NCI-H2107 treated with DMSO at 0.1 percent for 48 hours (cell line): ENCODE results near the gene SLC16A14.
"Not testable (repeated sequence)": the region's sequence is repeated elsewhere in the genome, so short reads cannot be mapped to it uniquely, and the experiment has no call there.

Experiments
- DNase-seq: peaks from one replicate; lab custom pipeline; 2025; ENCODE audit not compliant: unreplicated experiment; lab: John Stamatoyannopoulos, UW

Gene SLC16A14, protein sequence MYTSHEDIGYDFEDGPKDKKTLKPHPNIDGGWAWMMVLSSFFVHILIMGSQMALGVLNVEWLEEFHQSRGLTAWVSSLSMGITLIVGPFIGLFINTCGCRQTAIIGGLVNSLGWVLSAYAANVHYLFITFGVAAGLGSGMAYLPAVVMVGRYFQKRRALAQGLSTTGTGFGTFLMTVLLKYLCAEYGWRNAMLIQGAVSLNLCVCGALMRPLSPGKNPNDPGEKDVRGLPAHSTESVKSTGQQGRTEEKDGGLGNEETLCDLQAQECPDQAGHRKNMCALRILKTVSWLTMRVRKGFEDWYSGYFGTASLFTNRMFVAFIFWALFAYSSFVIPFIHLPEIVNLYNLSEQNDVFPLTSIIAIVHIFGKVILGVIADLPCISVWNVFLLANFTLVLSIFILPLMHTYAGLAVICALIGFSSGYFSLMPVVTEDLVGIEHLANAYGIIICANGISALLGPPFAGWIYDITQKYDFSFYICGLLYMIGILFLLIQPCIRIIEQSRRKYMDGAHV

DNA sequence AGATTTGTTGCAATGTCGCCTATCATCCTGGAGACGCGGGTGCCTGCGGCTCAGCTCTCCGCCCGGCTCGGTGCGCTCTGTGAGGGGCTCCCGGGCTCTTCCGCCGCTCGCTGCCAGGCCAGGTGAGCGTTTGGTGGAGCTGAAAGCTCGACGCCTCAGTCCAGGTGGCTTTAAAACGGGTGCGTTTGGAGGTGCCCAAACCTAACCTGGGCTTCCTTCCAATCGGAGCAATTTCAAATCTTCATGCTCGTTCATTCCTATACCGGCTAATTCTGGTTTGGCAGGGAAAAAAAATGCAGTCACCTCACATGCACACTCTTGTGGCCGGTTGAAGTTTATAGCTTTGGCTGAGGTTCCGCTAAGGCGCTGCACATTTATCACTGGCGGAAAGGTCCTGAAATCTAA lies at the start of gene SLC16A14:
SLC16A14 (minus strand) TSS at position 274 of the 405 bp plus-strand sequence. CDS start 9,572 bp downstream, outside the sequence.
- DNase-seq, result peak; percentile 75

DNA sequence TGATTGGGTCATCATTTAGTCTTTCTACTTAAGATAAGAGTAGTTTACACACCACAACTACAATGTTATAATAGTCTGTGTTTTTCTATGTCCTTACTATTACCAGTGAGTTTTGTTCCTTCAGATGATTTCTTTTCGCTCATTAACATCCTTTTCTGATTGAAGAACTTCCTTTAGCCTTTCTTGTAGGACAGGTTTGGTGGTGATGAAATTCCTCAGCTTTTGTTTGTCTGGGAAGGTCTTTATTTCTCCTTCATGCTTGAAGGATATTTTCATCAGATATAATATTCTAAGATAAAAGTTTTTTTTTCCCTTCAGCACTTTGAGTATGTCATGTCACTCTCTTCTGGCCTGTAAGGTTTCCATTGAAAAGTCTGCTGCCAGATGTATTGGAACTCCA lies 38.0 kb upstream of the SLC16A14 start:
- DNase-seq, result no peak

DNA sequence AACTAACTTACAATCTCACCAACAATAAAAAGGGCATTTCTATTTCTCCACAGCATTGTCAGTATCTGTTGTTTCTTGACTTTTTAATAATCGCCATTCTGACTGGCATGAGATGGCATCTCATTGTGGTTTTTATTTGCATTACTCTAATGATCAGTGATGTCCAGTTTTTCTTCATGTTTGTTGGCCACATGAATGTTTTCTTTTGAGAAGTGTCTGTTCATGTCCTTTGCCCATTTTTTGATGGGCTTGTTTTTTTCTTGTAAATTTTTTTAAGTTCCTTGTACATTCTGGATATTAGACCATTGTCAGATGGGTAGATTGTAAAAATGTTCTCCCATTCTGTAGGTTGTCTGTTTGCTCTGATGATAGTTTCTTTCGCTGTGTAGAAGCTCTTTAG lies 33.2 kb upstream of the SLC16A14 start:
- not testable (repeated sequence) for DNase-seq

DNA sequence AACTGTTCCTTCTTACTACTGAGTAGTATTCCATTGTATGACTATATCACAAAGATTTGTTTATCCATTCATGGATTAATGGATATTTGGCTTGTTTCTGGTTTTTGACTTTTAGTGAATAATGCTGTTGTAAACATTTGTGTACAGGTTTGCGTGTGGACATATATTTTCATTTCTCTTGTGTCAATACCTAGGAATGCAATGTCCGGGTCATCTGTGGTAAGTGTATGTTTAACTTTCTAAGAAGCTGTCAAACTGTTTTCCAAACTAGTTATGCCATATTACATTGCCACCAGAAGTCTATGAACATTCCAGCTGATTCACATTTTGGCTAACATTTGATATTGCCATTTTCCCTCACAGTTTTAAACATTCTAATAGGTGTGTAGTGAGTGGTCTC lies 29.1 kb upstream of the SLC16A14 start:
- DNase-seq, result no peak

DNA sequence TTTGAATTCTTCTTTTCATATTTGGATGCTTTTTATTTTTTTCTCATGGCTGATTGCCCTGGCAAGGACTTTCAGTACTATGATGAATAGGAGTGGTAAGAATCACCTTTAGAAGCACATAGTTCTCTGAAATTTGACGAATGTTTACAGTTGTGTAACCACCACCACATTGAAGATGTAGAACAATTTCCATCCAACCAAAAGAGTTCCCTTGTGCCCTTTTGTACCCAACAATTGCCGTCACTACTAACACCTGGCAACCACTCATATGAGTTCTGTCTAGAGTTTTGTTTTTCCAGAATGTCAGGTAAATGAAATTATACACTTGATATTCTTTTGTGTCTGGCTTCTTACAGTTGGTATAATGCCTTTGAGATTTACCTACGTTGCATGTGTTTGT lies 28.7 kb upstream of the SLC16A14 start:
- peak; percentile 19 for DNase-seq

DNA sequence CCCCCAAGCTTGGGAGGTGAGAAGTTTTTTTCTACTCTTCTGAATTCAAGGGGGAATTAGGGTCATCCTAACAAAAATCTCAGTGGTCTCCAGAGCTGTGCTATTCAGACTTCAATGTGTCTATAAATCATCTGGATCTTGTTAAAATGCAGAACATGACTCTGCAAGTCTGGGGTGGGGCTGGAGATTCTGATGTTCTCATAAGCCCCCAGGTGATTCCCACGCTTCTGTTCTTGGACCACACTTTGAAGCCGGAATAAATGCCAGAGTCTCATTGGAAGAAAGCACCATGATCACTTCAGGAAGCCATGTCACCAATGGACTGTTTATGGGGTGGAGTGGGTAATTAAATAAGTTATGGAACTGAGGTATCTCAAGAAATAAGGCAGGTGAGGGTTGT lies 22.2 kb upstream of the SLC16A14 start:
- no peak for DNase-seq

DNA sequence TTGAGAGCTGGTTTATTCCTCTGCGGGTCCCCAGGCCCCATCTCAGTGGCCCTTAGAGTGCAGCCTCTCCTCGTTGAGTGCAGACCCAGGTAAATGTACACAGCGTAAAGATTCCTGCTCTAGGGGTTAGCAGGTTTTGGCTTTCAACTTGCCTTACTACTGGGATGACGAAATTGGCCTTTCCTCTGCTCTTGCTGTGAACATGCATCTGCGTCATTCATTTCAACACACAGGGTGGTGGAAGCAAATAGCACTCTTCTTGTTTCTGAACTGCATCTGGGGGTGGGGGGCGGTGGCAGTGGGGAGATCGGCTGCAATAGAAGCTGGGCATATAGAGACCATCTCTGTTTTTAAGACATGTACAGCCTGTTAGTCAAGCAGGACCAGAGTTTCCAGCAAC lies 16.5 kb upstream of the SLC16A14 start:
- DNase-seq, result no peak

DNA sequence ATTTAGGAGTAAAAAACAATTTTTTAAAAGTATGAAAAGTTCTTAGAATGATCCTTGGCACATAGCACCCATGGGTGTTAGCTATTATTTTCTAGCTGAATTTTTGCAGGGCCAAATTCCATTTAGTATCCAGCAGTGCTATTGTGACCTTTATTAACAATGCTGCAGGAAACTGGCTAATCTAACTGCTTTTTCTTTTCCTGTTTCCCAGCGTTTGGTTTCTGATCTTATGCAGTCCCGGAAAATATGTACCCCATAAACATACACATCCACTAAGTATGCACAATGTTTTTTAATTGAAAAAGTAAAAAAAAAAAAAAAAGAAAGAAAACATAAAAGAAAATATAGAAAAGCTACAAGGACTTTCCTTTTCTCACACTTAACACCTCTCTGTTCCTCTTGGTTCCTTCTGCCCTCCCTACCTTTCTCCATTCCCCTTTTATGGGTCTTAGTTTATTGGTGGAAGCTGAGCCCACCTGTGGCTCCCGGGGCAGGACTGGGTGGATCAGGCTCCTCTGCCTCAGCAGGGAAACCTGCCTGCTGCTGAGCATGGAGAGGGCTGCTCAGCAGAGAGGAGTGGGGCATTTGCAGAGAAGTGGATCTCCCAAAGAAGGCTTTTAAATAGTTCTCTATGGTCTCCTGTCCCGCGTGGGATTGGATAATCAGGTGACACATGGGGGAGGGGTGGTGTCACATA lies 9.3 kb upstream of the SLC16A14 start:
- no peak for DNase-seq

DNA sequence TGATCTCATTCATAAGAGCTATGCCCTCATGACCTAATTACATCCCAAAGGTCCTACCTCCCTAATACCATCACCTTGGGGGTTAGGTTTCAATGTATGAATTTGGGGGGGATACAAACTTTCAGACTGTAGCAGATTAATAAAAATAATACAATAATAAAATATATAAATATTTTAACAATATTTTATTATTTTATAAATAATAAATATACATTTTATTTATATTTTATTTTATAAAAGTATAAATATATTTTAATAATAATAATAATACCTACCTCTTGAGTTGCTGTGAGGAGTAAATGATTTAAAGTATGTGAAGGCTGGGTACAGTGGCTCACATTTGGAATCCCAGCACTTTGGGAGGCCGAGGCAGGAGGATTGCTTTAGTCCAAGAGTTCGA lies 8.1 kb upstream of the SLC16A14 start:
- no peak for DNase-seq

DNA sequence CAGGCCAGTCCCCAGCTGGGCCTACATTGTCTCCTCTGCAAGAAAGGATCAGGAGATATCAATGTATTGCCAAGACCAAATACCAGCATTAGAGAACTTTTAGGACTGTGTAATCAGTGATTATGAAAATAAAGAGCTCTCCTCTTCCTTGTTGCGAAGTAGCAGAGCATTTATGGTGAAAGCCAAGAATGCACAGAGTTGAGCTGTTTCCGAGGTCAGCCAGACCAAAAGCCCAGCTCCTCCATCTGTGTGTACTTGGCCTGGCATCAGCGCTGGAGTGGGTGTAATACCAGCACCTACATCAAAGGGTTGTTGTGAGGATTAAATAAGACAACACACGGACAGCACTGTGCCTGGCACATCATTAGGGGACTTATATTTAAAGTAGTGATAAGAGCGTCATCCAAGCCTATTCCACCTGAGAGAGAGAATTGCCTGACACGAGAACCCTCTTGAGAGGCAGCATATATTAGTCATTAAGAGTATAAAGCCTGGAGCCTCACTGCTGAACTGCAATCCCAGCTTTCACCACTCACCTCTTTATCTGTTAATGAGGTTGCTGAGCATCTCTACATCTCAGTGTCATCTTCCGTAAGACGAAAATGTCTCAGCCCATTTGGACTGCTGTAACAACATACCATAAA lies 7.4 kb upstream of the SLC16A14 start:
- DNase-seq, result no peak

DNA sequence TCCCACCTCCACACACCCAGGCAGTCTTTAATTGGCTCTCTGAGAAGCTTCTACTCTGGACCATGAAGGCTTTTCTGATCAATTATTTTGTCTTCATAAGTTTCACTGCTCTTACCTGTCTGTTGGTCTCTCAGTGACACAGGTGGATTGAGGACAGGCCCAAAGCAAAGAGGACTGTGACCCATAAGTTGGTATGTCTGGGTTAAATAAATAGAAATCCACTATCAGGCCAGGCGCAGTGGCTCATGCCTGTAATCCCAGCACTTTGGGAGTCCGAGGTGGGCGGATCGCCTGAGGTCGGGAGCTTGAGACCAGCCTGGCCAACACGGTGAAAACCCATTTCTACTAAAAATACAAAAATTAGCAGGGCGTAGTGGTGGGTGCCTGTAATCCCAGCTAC lies 2.7 kb upstream of the SLC16A14 start:
- DNase-seq, result no peak

DNA sequence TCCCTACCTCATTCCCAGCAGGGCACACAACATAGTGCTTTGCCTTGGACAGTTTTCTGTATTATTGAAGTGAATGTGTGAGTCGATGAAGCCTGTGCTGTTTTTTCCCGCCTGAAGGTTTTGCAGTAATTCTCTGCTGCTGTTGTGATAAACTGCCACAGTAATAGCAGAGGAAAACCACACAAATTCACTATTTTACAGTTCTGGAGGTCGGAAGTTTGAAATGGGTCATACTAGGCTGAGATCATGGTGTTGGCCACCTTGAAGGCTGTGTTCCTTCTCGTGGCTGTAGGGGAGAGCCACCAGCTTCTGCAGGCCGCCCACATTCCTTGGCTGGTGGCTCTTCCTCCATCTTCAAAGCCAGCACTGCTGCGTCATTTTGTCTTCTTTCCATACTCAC lies 678 bp upstream of the SLC16A14 start:
- DNase-seq, result no peak

DNA sequence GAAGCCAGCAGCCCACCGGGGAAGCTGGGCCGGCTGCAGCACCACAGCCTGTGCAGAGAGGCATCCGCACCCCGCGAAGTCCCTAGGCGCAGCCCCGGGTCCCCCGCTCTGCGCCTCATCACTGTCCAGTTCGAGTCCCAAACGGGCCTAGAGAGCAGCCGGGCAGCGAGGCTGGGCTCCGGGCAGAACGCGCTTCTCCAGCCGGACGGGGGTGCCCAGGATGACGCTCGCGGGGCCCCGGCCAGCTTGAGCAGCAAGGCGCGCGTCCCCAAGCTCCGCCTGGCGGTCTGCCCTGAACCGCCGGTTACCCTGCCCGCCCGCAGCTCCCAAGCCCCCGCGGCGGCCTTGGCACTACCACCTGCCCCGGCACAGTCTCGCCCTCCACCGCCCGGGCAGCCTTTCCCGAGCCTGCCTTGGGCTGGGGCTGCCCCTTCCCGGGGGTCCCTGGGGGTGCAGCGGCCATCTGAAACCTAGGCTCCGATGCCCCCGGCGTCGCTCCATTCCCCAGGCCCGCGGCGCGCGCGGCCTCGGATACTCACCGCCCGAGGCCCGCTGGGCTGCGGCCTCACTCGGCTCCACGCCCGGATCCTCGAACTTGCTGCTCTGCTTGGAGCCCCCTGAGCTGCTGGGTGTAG lies 591 bp downstream of the SLC16A14 start:
- DNase-seq, result no peak

DNA sequence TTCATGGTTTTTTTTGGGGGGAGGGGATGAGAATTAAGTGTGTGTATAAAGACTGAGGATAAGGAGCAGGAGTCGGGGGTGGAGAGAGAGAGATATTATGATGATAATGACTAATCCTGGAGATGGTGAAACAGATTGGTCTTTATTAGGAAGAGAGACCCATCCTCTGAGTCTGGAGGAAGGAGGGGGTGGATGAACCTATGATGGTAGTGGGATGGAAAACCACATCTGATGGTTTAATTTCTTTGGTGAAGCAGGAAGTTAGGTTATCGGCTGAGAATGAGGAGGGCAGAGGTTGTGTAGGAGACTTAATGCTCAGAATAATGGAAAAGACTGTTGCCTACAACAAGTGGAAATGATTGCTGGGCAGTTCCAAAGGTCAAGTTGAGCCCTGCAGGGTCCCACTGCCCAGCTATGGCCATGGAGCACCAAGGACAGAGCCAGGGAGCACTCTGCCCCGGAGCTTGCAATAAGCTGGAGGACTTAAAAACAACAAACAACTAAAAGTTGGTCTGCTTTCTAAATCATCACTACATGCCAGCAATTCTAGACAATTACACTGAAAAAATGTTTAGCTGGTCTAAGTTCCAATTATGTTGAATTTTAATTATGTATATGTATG lies 7.9 kb downstream of the SLC16A14 start:
- no peak for DNase-seq

DNA sequence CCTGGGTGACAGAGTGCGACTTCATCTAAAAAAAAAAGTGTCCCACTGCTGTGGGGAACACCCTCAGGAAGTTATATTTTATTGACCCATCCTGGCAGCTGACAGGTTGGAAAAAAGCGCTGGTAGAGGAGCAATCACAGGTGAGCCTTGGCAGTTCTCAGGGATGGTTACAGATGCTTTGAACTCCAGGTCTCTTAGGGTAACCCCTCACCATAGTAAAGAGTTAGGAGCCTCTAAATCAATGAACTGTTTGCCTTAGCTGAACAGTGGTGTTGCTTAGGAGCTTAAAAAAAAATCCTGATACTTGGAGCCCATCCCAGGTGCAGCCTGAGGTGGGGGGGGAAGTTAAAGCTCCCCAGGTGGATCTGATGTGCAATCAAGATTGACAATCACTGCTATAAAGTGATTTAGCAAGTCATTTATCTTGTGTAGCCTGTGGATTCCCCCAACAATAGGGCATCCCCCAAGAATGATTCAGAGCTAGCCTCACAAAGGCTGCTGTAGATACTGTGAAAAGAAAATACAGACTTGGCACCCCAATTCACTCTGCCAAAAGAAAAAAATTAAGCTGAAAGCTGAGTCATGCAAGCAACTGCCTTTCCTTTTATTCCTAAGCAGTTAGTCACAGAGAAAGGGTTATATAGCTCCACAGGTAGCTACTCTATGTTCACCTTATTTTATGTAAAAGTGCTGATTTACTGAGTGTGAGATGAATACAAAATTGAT lies 14.8 kb downstream of the SLC16A14 start:
- DNase-seq, result no peak

DNA sequence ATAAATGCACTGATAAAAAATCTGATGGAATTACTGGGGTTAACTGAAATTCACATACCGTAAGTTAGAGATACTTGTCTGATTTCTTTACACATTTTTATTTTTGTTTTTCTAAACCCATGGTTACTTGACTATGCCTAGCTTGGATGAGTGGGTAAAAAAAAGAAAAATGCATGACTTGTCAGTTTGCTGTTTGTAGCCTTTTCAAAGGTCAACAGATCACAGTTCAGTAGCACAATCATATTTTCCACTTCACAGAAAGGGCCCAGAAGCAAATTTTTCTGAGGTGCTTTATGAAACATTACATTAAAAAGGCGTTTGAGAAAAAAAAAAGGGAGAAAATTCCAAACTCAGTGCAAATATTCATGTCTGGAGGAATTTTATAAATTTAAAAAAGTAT lies 16.4 kb downstream of the SLC16A14 start:
- no peak for DNase-seq

DNA sequence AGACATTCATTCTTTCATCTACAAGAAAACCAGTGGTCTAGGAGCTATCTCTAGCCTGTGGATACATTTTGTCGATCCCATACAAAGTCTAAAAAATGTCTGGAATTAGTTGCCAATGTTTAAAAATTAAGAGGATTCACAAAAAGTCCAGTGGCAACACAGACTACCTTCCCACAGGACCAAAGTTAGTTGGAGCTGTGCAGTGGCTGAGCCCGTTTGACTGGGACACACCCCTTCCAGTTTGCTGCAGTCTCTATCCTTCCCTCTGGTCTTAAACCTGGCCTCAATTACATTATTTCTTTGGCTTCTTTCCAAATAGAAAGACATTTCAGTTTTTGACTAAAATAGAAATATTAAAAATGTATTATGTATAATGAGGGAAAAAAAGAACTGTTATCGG lies 18.6 kb downstream of the SLC16A14 start:
- no peak for DNase-seq

DNA sequence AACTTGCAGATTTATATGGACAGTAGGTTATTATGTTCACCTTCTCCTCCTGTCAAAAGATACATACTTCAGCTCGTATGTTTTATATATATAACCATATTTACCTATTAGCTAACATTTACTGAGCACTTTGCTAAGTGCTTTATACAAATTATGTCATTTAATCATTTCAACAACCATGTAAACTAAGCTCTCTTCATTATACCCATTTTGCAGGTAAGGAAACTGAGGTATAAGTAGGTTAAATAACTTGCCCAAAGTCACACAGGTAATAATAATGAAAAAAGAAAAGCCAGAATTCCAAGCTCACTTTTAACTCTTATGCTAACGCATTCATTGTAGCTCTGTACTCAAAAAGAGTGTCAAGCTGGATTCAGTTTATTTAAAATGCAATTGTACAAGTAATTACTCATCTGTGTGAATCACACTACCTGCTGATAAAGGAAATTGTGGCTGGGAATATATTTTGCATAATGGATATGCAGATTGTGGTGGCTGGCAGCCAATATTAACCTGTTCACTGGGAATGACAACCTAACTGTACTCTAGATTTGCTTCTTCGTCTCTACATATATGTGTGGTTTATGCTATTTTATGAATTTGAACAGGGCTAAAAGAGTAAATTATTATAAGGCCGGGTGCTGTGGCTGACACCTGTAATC lies 20.6 kb downstream of the SLC16A14 start:
- DNase-seq, result no peak

DNA sequence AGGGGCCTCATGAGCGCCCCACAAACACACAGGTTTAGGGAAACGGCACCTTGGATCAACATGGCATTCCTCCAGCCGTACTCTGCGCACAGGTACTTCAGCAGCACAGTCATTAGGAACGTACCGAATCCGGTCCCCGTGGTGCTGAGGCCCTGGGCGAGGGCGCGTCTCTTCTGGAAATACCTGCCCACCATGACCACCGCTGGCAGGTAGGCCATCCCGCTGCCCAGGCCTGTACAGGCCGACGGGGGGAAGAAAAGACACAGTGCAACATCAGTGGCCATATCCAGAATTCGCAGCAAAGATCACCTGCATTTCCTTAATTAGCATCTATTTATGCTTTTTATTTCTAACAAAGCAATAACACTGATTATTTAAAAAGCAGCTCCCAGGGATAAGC lies 22.2 kb downstream of the SLC16A14 start:
- DNase-seq, result no peak

DNA sequence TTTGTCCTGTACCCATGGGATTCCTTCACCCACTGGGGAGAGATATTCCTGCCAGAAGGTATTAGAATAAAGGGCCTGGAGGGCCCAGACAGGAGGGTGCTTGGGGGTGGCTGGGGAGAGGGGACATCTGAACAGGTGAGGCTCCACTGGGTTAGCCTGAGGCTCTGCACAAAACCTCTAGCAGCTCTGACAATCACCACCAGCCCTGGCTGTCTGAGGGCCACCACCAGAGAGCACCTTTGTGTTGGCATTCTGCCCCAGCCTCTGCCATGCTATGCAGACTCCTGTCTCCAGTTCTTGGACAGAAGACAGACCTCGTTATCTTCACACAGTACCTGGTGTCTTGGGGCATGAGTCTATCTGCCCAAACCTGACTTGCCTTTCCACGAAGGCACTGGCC lies 25.3 kb downstream of the SLC16A14 start:
- no peak for DNase-seq
